PC-9 (cell line): Measurements from ENCODE around the gene COL23A1.

Experiments used
- CTCF ChIP-seq: fragments of 200-600 bp; sonication (generic); conservative IDR thresholded peaks from 2 replicates; pipeline ENCODE4 v1.6.1; 2017; ENCODE audit warnings: mixed run types, antibody characterized with exemption, mild to moderate bottlenecking, moderate library complexity
- EZH2 ChIP-seq: fragments of 200-600 bp; sonication (generic); IDR thresholded peaks from 2 replicates; pipeline ENCODE4 v1.8.0; 2017; ENCODE audit warnings: antibody characterized with exemption, low read depth

- TF ChIP-seq CTCF (no peak), EZH2 (no peak)
Measured at GRCh38 chr5:178388386-178389025, 201.7 kb downstream of the COL23A1 start.
